GM23248 (cell line): ENCODE measurements around the gene PRDX4. TPM values are rescaled to one million over a fixed set of nuclear protein-coding genes. Genes with fewer than 3 reads are reported as not detected.
A peak's percentile ranks its signal among the peaks of the same experiment; 100 is the strongest.

Experiments
- DNase-seq: peaks from one replicate; pipeline ENCODE4 v3.0.0-alpha.2; 2015
- H2AFZ ChIP-seq: fragments of 200-600 bp; sonication (generic); 2 replicates; pipeline ENCODE4 v1.6.1; 2016; ENCODE audit warnings: antibody characterized with exemption
- H3F3A ChIP-seq: fragments of 200-600 bp; sonication (generic); 2 replicates; pipeline ENCODE4 v1.6.1; 2016; ENCODE audit warnings: mild to moderate bottlenecking, antibody characterized with exemption, mixed run types; ENCODE audit not compliant: insufficient read depth
- H3K27ac ChIP-seq: fragments of 200-600 bp; sonication (generic); 2 replicates; pipeline ENCODE4 v1.5.1; 2016; ENCODE audit warnings: mild to moderate bottlenecking
- H3K27me3 ChIP-seq: fragments of 200-600 bp; sonication (generic); replicated peaks from 2 replicates; pipeline ENCODE4 v1.6.1; 2016; ENCODE audit warnings: mild to moderate bottlenecking; ENCODE audit not compliant: insufficient read depth
- H3K36me3 ChIP-seq: fragments of 200-600 bp; sonication (generic); 2 replicates; pipeline ENCODE4 v1.6.1; 2016; ENCODE audit warnings: low read depth, mild to moderate bottlenecking
- H3K4me1 ChIP-seq: fragments of 200-600 bp; sonication (generic); 2 replicates; pipeline ENCODE4 v1.6.1; 2016; ENCODE audit warnings: mild to moderate bottlenecking; ENCODE audit not compliant: insufficient read depth
- H3K4me2 ChIP-seq: fragments of 200-600 bp; sonication (generic); one replicate; pipeline ENCODE4 v1.6.1; 2016; ENCODE audit warnings: mild to moderate bottlenecking; ENCODE audit not compliant: unreplicated experiment
- H3K4me3 ChIP-seq: fragments of 200-600 bp; sonication (generic); 2 replicates; pipeline ENCODE4 v1.5.1; 2016; ENCODE audit warnings: mild to moderate bottlenecking
- H3K79me2 ChIP-seq: fragments of 200-600 bp; sonication (generic); 2 replicates; pipeline ENCODE4 v1.6.1; 2016; ENCODE audit warnings: mild to moderate bottlenecking; ENCODE audit not compliant: insufficient read depth
- H3K9ac ChIP-seq: fragments of 200-600 bp; sonication (generic); 2 replicates; pipeline ENCODE4 v1.6.1; 2016; ENCODE audit warnings: mild to moderate bottlenecking
- H3K9me2 ChIP-seq: fragments of 200-600 bp; sonication (generic); 2 replicates; pipeline ENCODE4 v1.6.1; 2016; ENCODE audit warnings: mixed run types, mild to moderate bottlenecking, moderate library complexity; ENCODE audit not compliant: insufficient read depth
- H3K9me3 ChIP-seq: fragments of 200-600 bp; sonication (generic); one replicate; pipeline ENCODE4 v1.6.1; 2017; ENCODE audit warnings: low read depth
- H4K20me1 ChIP-seq: fragments of 200-600 bp; sonication (generic); 2 replicates; pipeline ENCODE4 v1.6.0; 2016; ENCODE audit not compliant: insufficient read depth
- EZH2 ChIP-seq: fragments of 200-600 bp; sonication (generic); IDR thresholded peaks from 2 replicates; pipeline ENCODE4 v1.6.1; 2018; ENCODE audit warnings: antibody characterized with exemption, mild to moderate bottlenecking; ENCODE audit not compliant: insufficient read depth, poor library complexity, severe bottlenecking
- EZH2phosphoT487 ChIP-seq: fragments of 200-600 bp; sonication (generic); IDR thresholded peaks from 2 replicates; pipeline ENCODE4 v1.6.1; 2018; ENCODE audit warnings: antibody characterized with exemption, moderate library complexity, mild to moderate bottlenecking, low read depth; ENCODE audit not compliant: insufficient read depth
- WGBS, 2 experiments: methylation state at CpG; one replicate each; pipeline ENCODE4 v1.1.6; 2015 to 2017; ENCODE audit warnings: low lambda C conversion rate in 2 of 2, low coverage in 1 of 2; ENCODE audit errors: missing lambda C conversion rate in 2 of 2; 5-methylcytosine and 5-hydroxymethylcytosine counted together
- in situ Hi-C: fragments of 300-500 bp; cut with MboI; formaldehyde crosslinking; loops from 2 replicates; pipeline ENCODE4 v1.15.0; 2020
- polyA plus RNA-seq: library from polyadenylated mRNA; unstranded; fragments of >200 nt; fragmentation: Nextera tagmentation; extraction: Ambion mirVana; gene quantifications from 2 replicates; pipeline ENCODE4 v1.2.1, GENCODE V29; 2016
- total RNA-seq: library from RNA; depleted of rRNA; stranded (reverse); fragments of >200 nt; shearing (Covaris generic); gene quantifications from 2 replicates; pipeline ENCODE4 v1.2.3, GENCODE V29; 2014

The PRDX4 gene
- total and polyA plus RNA-seq, 2 experiments from 2014 or later: 571 to 679 TPM

DNA sequence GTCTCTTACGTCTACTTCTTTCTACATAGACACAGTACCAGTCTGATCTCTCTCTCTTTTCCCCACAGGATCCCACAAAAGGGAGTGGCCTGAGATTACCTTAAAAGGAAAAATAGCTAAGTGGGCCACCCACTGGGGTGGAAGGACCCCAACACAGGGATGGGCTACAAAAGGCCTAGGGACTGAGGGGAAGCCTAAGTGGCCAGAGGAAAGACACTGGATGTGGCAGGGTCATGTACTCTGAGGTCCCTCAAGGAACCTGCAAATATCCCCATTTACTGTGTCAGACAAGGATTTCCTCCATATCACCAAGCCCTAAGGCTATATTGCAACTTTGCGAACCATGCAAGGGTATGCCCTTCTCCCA lies 6.5 kb upstream of the PRDX4 start:
- in situ Hi-C loops: no loop called here
- H3K9ac ChIP-seq: no peak overlapping the region
- no peak overlapping the region for H3K27ac ChIP-seq
- WGBS, 2 experiments: 94 to 95% methylated on average over 2 of the region's 2 CpGs
- no peaks in the 10 kb centered on the region for H4K20me1 ChIP-seq
- H3K4me2 ChIP-seq: no peak overlapping the region
- H3K9me2 ChIP-seq: no peaks in the 10 kb centered on the region
- no peak for DNase-seq
- H3K27me3 ChIP-seq: no peaks in the 10 kb centered on the region
- TF ChIP-seq EZH2: no peak
- no peak for TF ChIP-seq EZH2phosphoT487
- H3K36me3 ChIP-seq: no peaks in the 10 kb centered on the region
- H3K4me1 ChIP-seq: peaks cover 5% of the 10 kb centered on the region; the same call in 1 of the 2 replicates
- H3K4me3 ChIP-seq: no peak overlapping the region
- no peaks in the 10 kb centered on the region for H3K9me3 ChIP-seq
- H2AFZ ChIP-seq: no peak overlapping the region
- no peaks in the 10 kb centered on the region for H3K79me2 ChIP-seq
- peaks cover 17% of the 10 kb centered on the region for H3F3A ChIP-seq

DNA sequence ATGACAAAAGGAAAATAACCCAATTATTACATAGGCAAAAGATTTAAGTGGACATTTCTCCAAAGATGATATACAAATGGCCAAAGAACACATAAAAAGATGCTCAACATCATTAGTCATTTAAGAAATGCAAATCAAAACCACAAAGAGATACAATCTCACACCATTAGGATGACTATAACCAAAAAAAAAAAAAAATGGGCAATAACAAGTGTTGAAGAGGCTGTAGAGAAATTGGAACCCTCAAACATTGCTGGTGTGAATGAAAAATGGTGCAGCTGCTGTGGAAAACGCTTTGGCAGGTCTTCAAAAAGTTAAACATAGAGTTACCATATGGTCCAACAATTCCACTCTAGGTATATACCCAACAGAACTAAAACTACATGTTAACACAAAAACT lies 5.6 kb upstream of the PRDX4 start:
- no peaks in the 10 kb centered on the region for H3K79me2 ChIP-seq
- H3K9ac ChIP-seq: no peak overlapping the region
- no peak overlapping the region for H3K27ac ChIP-seq
- H3K4me1 ChIP-seq: peaks cover 5% of the 10 kb centered on the region; the same call in 1 of the 2 replicates
- DNase-seq: peak; percentile 14
- no peaks in the 10 kb centered on the region for H3K27me3 ChIP-seq
- in situ Hi-C loops: no loop called here
- H3K36me3 ChIP-seq: no peaks in the 10 kb centered on the region
- H3K9me2 ChIP-seq: no peaks in the 10 kb centered on the region
- no peaks in the 10 kb centered on the region for H4K20me1 ChIP-seq
- H3K9me3 ChIP-seq: no peaks in the 10 kb centered on the region
- TF ChIP-seq EZH2phosphoT487 (no peak), EZH2 (no peak)
- H3F3A ChIP-seq: peaks cover 17% of the 10 kb centered on the region
- H2AFZ ChIP-seq: no peak overlapping the region
- WGBS, 2 experiments: 69 to 86% methylated on average over 1 of the region's 1 CpG
- no peak overlapping the region for H3K4me2 ChIP-seq
- no peak overlapping the region for H3K4me3 ChIP-seq

- WGBS, 2 experiments: 97 to 100% methylated on average over 3 of the region's 3 CpGs
- in situ Hi-C loops: no loop called here
Measured at GRCh38 chrX:23662187-23662586, 5.1 kb upstream of the PRDX4 start.

DNA sequence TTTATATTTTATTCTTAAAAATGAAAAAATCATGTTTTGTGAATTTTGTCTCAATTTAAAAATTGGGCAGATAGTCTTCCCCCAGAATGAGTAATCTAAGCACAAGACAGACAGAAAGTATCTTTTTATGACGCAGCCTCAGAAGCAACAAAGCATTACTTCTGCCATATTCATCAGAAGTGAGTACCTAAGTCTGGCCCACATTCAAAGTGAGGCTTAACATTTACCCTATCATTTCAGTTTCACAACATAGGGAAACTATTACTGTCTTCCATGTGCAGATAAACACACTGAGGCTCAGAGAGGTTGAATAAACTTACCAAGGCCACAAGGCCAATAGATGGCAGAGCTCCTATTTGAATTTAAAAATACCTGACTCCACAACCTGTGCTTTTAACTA lies 4.4 kb upstream of the PRDX4 start:
- Histone ChIP-seq H3K36me3 (no peaks in the 10 kb centered on the region), H3K9me3 (no peaks in the 10 kb centered on the region), H3F3A (peaks cover 17% of the 10 kb centered on the region), H3K4me1 (peaks cover 10% of the 10 kb centered on the region; the same call in 1 of the 2 replicates), H3K4me2 (no peak overlapping the region), H3K4me3 (no peak overlapping the region), H4K20me1 (no peaks in the 10 kb centered on the region), H2AFZ (no peak overlapping the region), H3K9me2 (no peaks in the 10 kb centered on the region), H3K9ac (no peak overlapping the region), H3K27me3 (no peaks in the 10 kb centered on the region), H3K79me2 (peaks cover 4% of the 10 kb centered on the region), H3K27ac (no peak overlapping the region)
- DNase-seq: peak; percentile 82
- TF ChIP-seq EZH2: no peak
- no peak for TF ChIP-seq EZH2phosphoT487
- WGBS, 2 experiments: 0 to 11% methylated on average over 1 of the region's 1 CpG
- in situ Hi-C loops: no loop called here

More at GRCh38 chrX:23662187-23662586, 5.1 kb upstream of the PRDX4 start:
- H3K4me3 ChIP-seq: no peak overlapping the region
- H3K27ac ChIP-seq: no peak overlapping the region
- no peak overlapping the region for H2AFZ ChIP-seq
- no peaks in the 10 kb centered on the region for H3K36me3 ChIP-seq
- peaks cover 10% of the 10 kb centered on the region; the same call in 1 of the 2 replicates for H3K4me1 ChIP-seq
- H3K9me2 ChIP-seq: no peaks in the 10 kb centered on the region
- H3K9ac ChIP-seq: no peak overlapping the region
- no peaks in the 10 kb centered on the region for H3K79me2 ChIP-seq
- no peak overlapping the region for H3K4me2 ChIP-seq
- H3K27me3 ChIP-seq: no peaks in the 10 kb centered on the region
- H3F3A ChIP-seq: peaks cover 17% of the 10 kb centered on the region
- H3K9me3 ChIP-seq: no peaks in the 10 kb centered on the region
- TF ChIP-seq EZH2: no peak
- no peak for TF ChIP-seq EZH2phosphoT487
- H4K20me1 ChIP-seq: no peaks in the 10 kb centered on the region
- DNase-seq: no peak

DNA sequence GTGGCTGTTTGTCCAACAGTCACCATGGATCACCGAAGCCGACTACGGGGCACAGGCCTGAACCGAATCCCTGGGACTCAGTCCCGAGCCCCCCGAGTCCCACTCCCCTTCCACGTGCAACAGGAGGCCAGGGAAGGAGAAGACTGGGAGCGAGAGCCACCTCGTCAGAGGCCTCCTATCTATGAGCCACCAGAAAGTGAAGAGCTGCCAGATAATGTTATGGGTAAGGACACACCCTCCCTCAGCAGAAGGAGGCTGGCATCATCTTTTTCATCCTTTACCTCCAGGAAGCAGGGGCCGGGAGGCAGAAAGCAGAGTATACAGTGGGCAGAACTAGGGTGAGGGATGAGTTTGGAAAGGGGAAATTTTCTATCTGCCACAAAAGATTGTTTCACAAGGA lies 2.8 kb upstream of the PRDX4 start:
- H3K4me1 ChIP-seq: peaks cover 13% of the 10 kb centered on the region
- WGBS, 2 experiments: 79 to 84% methylated on average over 8 to 9 of the region's 10 CpGs
- no peak for TF ChIP-seq EZH2
- TF ChIP-seq EZH2phosphoT487: no peak

More for the DNA sequence above, 2.8 kb upstream of the PRDX4 start:
- H3F3A ChIP-seq: peaks cover 17% of the 10 kb centered on the region
- H3K4me3 ChIP-seq: no peak overlapping the region
- H2AFZ ChIP-seq: no peak overlapping the region
- H3K36me3 ChIP-seq: no peaks in the 10 kb centered on the region
- DNase-seq: no peak
- no peak overlapping the region for H3K4me2 ChIP-seq
- H3K79me2 ChIP-seq: peaks cover 20% of the 10 kb centered on the region
- no peaks in the 10 kb centered on the region for H3K9me3 ChIP-seq
- no peak overlapping the region for H3K9ac ChIP-seq
- no peaks in the 10 kb centered on the region for H3K9me2 ChIP-seq
- H3K27me3 ChIP-seq: no peaks in the 10 kb centered on the region
- in situ Hi-C loops: no loop called here
- no peaks in the 10 kb centered on the region for H4K20me1 ChIP-seq
- no peak overlapping the region for H3K27ac ChIP-seq
